Fibroblast of lung (primary cell): ENCODE data around the gene RAB8B.

Source experiments
- EZH2 ChIP-seq: IDR thresholded peaks from 2 replicates; pipeline ENCODE4 v1.5.1; 2012; ENCODE audit warnings: low read length, control low read depth, mild to moderate bottlenecking; ENCODE audit errors: missing control alignments
- TF ChIP-seq, protein P1 (sequence below), 2 donors: IDR thresholded peaks in 1 of 2; conservative IDR thresholded peaks in 1 of 2; 1 replicate in 1 of 2; 2 replicates in 1 of 2; pipeline ENCODE4 v1.5.1; 2011 to 2012; ENCODE audit warnings: low read length in 2 of 2, control low read depth in 1 of 2, inconsistent platforms in 1 of 2, low read depth in 1 of 2, mild to moderate bottlenecking in 1 of 2

- TF ChIP-seq, protein P1, sequence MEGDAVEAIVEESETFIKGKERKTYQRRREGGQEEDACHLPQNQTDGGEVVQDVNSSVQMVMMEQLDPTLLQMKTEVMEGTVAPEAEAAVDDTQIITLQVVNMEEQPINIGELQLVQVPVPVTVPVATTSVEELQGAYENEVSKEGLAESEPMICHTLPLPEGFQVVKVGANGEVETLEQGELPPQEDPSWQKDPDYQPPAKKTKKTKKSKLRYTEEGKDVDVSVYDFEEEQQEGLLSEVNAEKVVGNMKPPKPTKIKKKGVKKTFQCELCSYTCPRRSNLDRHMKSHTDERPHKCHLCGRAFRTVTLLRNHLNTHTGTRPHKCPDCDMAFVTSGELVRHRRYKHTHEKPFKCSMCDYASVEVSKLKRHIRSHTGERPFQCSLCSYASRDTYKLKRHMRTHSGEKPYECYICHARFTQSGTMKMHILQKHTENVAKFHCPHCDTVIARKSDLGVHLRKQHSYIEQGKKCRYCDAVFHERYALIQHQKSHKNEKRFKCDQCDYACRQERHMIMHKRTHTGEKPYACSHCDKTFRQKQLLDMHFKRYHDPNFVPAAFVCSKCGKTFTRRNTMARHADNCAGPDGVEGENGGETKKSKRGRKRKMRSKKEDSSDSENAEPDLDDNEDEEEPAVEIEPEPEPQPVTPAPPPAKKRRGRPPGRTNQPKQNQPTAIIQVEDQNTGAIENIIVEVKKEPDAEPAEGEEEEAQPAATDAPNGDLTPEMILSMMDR (conservative IDR thresholded peaks at IDR 0.05 in 1 of 2, IDR thresholded peaks at IDR 0.05 in 1 of 2; ENCODE audit: low read depth in 1 of 2, low read length in 2 of 2): no peak
- no peak for TF ChIP-seq EZH2
Measured at GRCh38 chr15:63190769-63191649, 1.6 kb downstream of the RAB8B start.
